GM12801 (cell line): ENCODE results near the gene LTBP4.

Source experiments
- TF ChIP-seq, protein P1 (sequence below): IDR thresholded peaks from one replicate; pipeline ENCODE4 v1.5.1; 2011; ENCODE audit warnings: control low read depth; ENCODE audit not compliant: insufficient read length; ENCODE audit errors: extremely low read depth

The LTBP4 gene

DNA sequence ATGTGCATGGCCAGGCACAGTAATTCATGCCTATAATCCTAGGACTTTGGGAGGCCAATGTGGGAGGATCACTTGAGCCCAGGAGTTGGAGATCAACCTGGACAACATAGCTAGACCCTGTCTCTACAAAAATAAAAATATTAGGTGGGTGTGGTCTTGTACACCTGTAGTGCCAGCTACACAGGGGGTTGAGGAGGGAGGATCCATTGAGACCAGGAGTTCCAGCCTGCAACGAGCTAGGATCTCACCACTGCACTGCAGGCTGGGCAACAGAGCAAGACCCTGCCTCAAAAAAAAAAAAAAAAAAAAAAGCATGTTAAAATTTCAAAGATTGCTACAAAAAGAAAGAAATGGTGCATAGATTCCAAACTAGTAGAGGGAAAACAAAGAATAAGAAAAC is 37.2 kb downstream of the LTBP4 start:
- TF ChIP-seq, protein P1, sequence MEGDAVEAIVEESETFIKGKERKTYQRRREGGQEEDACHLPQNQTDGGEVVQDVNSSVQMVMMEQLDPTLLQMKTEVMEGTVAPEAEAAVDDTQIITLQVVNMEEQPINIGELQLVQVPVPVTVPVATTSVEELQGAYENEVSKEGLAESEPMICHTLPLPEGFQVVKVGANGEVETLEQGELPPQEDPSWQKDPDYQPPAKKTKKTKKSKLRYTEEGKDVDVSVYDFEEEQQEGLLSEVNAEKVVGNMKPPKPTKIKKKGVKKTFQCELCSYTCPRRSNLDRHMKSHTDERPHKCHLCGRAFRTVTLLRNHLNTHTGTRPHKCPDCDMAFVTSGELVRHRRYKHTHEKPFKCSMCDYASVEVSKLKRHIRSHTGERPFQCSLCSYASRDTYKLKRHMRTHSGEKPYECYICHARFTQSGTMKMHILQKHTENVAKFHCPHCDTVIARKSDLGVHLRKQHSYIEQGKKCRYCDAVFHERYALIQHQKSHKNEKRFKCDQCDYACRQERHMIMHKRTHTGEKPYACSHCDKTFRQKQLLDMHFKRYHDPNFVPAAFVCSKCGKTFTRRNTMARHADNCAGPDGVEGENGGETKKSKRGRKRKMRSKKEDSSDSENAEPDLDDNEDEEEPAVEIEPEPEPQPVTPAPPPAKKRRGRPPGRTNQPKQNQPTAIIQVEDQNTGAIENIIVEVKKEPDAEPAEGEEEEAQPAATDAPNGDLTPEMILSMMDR = no peak

DNA sequence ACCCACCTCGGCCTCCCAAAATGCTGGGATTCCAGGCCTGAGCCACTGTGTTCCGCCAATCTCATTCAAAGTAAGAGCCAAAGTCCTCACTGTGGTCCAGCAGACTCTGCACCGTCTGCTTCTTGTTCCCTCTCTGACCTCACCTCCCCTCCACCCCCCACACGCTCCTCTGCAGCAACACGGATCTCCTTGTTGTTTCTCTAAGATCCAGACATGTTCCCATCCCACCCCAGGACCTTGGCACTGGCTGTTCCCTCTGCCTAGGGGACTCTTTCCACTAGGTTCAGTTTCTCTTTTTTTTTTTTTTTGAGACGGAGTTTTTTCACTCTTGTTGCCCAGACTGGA is 38.4 kb downstream of the LTBP4 start:
- TF ChIP-seq, protein P1 = no peak

DNA sequence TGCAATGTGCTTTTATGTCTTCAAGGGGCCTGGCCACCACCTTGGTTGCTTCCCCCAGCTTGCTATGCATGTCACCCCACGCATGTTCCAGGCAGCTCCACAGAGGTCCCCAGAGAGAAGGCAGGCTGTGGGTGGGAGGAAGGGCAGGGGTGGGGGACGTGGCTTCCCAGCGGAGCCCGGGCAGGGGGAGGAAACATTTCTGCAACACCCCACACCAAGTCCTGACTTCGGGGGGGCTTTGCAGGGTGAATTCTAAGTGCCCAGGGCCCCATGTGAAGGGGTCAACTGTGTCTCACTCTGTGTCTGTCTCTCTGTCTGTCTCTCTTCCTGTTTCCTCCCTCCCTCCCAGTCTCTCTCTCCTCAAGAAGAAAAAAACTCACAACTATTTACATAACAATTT is 39.6 kb downstream of the LTBP4 start:
- TF ChIP-seq, protein P1 = no peak

DNA sequence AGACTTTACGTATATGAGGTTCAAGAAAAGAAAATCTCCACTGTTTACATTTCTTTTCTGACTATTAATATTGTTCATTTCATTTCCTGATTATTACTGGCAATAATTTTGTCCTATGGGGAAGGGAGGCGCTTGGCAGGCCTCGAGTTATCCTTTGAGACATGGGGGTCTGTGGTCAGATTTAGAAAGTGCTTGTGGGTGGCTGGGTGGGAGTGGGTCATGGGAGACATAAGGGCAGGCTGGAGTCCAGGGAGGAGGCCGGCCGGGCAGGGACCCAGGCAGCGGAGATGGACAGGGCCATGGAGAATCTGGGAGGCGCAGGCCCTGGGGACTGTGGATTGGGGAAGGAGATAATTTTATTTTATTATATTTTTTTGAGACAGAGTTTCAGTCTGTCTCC is 40.1 kb downstream of the LTBP4 start:
- TF ChIP-seq, protein P1 = no peak

DNA sequence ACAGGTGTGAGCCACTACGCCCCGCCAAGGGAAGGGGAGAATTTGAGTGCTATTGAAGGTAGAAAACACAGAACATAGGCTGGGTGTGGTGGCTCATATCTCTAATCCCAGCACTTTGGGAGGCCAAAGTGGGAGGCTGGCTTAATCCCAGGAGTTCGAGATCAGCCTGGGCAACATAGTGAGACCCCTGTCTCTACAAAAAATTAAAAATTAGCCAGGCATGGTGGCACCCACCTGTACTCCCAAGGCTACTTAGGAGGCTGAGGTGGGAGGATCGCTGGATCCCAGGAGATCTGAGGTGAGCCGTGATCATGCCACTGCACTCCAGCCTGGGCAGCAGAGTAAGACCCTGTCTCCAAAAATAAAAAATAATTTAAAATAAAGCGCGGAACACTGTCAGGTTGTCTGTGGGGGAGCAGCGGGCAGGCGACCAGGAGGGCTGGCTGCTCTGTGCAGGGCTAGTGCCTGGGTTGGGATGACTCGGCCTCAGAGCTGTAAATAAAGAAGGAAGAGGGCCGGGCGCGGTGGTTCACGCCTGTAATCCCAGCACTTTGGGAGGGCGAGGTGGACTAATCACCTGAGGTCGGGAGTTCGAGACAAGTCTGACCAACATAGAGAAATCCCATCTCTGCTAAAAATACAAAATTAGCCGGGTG is 41.0 kb downstream of the LTBP4 start:
- TF ChIP-seq, protein P1 = no peak

DNA sequence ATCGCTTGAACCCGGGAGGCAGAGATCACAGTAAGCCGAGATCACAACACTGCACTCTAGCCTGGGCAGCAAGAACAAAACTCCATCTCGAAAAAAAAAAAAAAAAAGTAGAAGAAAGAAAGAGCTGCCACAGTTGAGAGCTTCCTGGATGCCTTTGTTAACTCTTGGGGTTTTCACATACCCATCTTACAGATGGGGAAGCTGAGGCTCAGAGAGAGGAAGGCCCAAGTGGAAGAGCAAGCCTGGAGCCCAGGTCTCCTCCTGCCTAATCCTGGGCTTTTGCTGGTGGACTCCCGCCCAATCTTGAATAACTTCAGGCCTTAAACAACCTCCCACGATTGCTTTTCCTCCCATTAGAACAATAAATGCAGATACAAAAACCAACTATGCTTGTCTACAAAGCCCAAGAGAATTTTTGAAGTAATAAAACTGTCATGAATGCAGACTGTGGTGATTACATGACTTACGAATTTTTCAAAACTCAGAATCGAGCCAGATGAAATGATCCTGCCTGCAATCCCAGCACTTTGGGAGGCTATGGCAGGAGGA is 41.7 kb downstream of the LTBP4 start:
- TF ChIP-seq, protein P1 = no peak

DNA sequence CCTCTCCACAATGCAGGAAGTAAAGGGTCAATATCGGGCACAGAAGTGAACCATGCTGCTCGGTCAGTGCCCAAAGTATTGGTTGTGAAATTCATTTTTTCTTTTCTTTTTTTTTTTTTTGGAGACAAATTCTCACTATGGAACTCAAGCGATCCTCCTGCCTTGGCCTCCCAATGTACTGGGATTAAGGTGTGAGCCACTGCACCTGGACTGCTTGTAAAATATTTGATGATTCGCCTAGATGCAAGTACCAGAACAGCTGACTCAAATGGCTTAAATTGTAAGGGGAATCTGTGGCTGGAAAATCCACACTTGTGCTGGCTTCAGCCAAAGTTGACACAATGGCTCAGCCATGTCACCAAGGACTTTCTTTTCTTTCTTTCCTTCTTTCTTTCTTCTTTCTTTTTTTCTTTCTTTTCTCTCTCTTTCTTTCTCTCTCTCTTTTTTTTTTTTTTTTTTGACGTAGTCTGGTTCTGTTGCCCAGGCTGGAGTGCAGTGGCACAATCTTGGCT is 45.6 kb downstream of the LTBP4 start:
- TF ChIP-seq, protein P1 = no peak
